Measurements from ENCODE around the gene RBMS1.

GRCh38 chr2:160355080-160355479 is 138.5 kb downstream of the RBMS1 start:
- TF ChIP-seq CTCF (IDR thresholded peaks at IDR 0.05) (no peak), POLR2A (IDR thresholded peaks at IDR 0.05) (no peak), EP300 (IDR thresholded peaks at IDR 0.05) (no peak), POLR2AphosphoS5 (IDR thresholded peaks at IDR 0.05) (no peak)

Measured in sigmoid colon (tissue), 4 donors.